Measurements from ENCODE around the gene DIDO1.

DIDO1 gene

DNA sequence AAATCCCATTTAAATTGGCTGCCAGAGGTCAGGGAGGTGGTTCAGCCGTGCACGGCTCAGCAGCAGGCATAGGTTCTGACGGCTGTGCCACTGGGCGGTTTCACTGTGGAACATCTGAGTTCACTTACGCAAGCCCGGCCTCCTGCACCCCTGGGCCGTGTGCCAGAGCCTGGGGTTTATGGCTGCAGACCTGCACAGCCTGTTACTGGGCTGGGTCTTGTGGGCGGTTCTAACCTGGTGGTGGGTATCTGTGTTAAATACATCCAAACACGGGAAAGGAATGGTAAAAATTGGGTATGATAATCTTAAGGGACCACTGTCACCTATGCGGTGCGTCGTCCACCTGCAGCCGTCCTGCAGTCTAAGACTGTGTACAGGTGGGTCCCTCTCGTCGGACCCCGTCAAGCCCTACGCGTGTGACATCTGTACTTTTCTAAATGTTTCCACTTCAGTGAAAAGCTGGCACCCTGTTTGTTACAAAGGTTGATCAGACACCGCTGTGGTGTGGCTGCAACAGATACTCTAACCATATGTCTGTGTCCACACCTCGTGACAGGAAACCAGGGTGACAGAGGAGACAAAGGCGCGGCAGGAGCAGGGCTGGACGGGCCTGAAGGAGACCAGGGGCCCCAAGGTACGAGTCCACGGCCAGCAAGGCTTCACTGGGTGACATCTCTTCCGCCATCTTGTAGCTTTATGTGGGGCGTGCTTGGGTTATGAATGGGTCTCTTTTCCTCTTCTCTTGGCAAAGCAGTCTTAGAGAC, 88.0 kb downstream of the DIDO1 start:
- no peaks in the 10 kb centered on the region for H3K4me1 ChIP-seq (ENCODE audit: control insufficient read depth, low read depth, low read length)
- no peaks in the 10 kb centered on the region for H3K79me1 ChIP-seq (ENCODE audit: low read length)
- no peak for DNase-seq

DNA sequence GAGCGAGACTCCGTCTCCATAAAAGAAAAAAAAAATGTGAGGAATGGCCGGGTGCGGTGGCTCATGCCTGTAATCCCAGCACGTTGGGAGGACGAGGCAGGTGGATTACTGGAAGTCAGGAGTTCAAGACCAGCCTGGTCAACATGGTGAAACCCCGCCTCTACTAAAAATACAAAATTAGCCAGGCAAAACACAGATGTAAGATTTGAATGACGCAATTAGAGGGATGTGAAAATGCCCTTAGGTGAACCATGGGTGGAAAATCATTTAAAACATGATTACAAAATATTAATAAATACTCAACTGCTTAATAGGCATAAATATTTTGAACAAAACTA, 88.5 kb downstream of the DIDO1 start:
- no peak overlapping the region for H2BK5ac ChIP-seq (ENCODE audit: low read length)
- no peak overlapping the region for H3K23ac ChIP-seq (ENCODE audit: low read length)
- no peak overlapping the region for H3K9ac ChIP-seq (ENCODE audit: low read length)
- H2AK5ac ChIP-seq (ENCODE audit: low read length), result no peak overlapping the region
- no peaks in the 10 kb centered on the region for H3K79me1 ChIP-seq (ENCODE audit: low read length)
- H3K18ac ChIP-seq (ENCODE audit: low read length), result no peak overlapping the region
- no peaks in the 10 kb centered on the region for H3K4me1 ChIP-seq (ENCODE audit: control insufficient read depth, low read depth, low read length)
- H2BK120ac ChIP-seq (ENCODE audit: low read depth, low read length), result no peak overlapping the region
- WGBS (ENCODE audit: extremely low coverage, insufficient coverage, low lambda C conversion rate), result no CpG with 5 or more reads among the region's 8 CpGs
- H4K8ac ChIP-seq (ENCODE audit: low read depth, low read length), result no peak overlapping the region
- H3K27me3 ChIP-seq (ENCODE audit: insufficient read depth, low read length, poor library complexity), result no peaks in the 10 kb centered on the region
- H3K79me2 ChIP-seq (ENCODE audit: control insufficient read depth, insufficient read depth, low read length), result no peaks in the 10 kb centered on the region
- H3K36me3 ChIP-seq (ENCODE audit: control insufficient read depth, insufficient read depth, low read length), result no peaks in the 10 kb centered on the region
- H3K27ac ChIP-seq (ENCODE audit: low read depth, low read length), result no peak overlapping the region
- no peak overlapping the region for H3K4ac ChIP-seq (ENCODE audit: low read depth, low read length)
- H3K4me2 ChIP-seq (ENCODE audit: low read length), result no peak overlapping the region
- no peak overlapping the region for H2BK15ac ChIP-seq (replicated peaks; ENCODE audit: low read depth)
- H3K56ac ChIP-seq (ENCODE audit: low read length), result no peak overlapping the region
- H4K5ac ChIP-seq (ENCODE audit: low read length), result no peak overlapping the region
- no peak for DNase-seq
- no peak overlapping the region for H3K4me3 ChIP-seq (ENCODE audit: low read length)

More for the DNA sequence above, 88.0 kb downstream of the DIDO1 start:
- no peak overlapping the region for H2BK15ac ChIP-seq (replicated peaks; ENCODE audit: low read depth)
- H2BK120ac ChIP-seq (ENCODE audit: low read depth, low read length), result no peak overlapping the region
- no CpG with 5 or more reads among the region's 27 CpGs for WGBS (ENCODE audit: extremely low coverage, insufficient coverage, low lambda C conversion rate)
- H2AK5ac ChIP-seq (ENCODE audit: low read length), result no peak overlapping the region
- no peaks in the 10 kb centered on the region for H3K79me2 ChIP-seq (ENCODE audit: control insufficient read depth, insufficient read depth, low read length)
- H3K27me3 ChIP-seq (ENCODE audit: insufficient read depth, low read length, poor library complexity), result no peaks in the 10 kb centered on the region
- no peak overlapping the region for H3K4ac ChIP-seq (ENCODE audit: low read depth, low read length)
- no peak overlapping the region for H3K56ac ChIP-seq (ENCODE audit: low read length)
- H4K8ac ChIP-seq (ENCODE audit: low read depth, low read length), result no peak overlapping the region
- H2BK5ac ChIP-seq (ENCODE audit: low read length), result no peak overlapping the region
- no peak overlapping the region for H3K4me3 ChIP-seq (ENCODE audit: low read length)
- H4K5ac ChIP-seq (ENCODE audit: low read length), result no peak overlapping the region
- no peak overlapping the region for H3K18ac ChIP-seq (ENCODE audit: low read length)
- H3K9ac ChIP-seq (ENCODE audit: low read length), result no peak overlapping the region
- H3K4me2 ChIP-seq (ENCODE audit: low read length), result no peak overlapping the region
- H3K23ac ChIP-seq (ENCODE audit: low read length), result no peak overlapping the region
- no peaks in the 10 kb centered on the region for H3K36me3 ChIP-seq (ENCODE audit: control insufficient read depth, insufficient read depth, low read length)
- H3K27ac ChIP-seq (ENCODE audit: low read depth, low read length), result no peak overlapping the region

DNA sequence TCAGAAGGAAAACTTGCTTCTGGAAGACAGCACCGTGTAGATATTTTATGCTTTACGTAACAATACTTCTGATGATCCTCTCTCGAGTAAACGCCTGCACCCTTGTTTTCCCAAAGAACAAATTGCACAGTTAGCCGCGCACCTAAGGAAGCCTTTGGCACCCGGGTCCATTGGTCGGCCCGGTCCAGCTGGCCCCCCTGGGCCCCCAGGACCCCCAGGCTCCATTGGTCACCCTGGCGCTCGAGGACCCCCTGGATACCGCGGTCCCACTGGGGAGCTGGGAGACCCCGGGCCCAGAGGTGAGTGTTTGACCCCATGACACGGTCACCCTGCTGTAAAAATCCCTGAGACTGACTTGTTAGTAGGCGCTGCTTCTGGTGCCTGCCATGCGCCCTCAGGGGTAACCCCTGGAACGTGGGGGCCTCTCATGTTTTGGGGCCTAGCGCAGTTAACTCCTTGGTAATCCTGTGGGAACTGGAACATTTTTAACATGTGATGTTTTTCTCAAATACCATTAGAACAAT, 89.3 kb downstream of the DIDO1 start:
- DNase-seq, result no peak

DNA sequence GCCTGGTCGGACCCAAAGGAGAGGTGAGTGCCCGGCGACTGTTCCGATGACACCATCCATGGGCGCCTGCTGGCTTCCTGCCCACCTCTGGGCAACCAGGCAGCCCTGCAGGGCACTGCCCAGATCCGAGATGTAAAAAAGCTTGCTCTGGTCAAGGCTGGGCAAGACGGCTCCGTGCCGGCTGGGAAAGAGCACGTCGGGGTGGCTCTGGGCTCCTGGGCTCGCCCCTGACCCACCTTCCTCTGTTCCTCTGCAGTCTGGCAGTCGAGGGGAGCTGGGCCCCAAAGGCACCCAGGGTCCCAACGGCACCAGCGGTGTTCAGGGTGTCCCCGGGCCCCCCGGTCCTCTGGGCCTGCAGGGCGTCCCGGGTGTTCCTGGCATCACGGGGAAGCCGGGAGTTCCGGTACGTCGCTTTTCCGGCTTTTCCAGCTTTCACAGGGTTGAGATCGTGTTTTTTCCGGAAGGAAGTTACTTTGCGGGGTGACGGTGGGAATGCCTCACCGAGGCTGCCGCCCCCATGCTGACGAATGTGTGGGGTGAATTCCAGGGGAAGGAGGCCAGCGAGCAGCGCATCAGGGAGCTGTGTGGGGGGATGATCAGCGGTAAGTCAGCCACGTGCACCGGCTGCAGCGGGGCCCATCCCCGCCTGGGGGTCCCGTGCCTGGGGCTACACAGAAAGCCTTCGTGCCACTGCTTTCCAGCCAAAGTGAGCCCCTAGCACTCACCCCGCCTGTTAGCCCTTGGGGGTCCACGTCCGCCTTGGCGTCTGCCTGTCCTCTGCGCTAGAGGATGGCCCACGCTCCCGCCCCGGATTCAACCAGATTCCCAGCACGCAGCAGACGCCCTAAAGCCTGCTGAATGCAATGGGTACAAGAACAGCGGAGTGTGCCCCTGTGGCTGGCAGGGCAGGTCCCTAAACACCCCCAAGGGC, 90.1 kb downstream of the DIDO1 start:
- Histone ChIP-seq H3K27ac (ENCODE audit: low read depth, low read length) (no peak overlapping the region), H3K56ac (ENCODE audit: low read length) (no peak overlapping the region), H3K18ac (ENCODE audit: low read length) (no peak overlapping the region), H3K4me2 (ENCODE audit: low read length) (no peak overlapping the region), H4K8ac (ENCODE audit: low read depth, low read length) (no peak overlapping the region), H3K9ac (ENCODE audit: low read length) (no peak overlapping the region), H2BK15ac (replicated peaks; ENCODE audit: low read depth) (no peak overlapping the region), H3K4me1 (ENCODE audit: control insufficient read depth, low read depth, low read length) (no peaks in the 10 kb centered on the region), H3K36me3 (ENCODE audit: control insufficient read depth, insufficient read depth, low read length) (no peaks in the 10 kb centered on the region), H3K79me2 (ENCODE audit: control insufficient read depth, insufficient read depth, low read length) (no peaks in the 10 kb centered on the region), H2BK5ac (ENCODE audit: low read length) (no peak overlapping the region), H3K27me3 (ENCODE audit: insufficient read depth, low read length, poor library complexity) (no peaks in the 10 kb centered on the region), H3K23ac (ENCODE audit: low read length) (no peak overlapping the region), H4K5ac (ENCODE audit: low read length) (no peak overlapping the region), H3K4ac (ENCODE audit: low read depth, low read length) (no peak overlapping the region), H3K4me3 (ENCODE audit: low read length) (no peak overlapping the region), H2BK120ac (ENCODE audit: low read depth, low read length) (no peak overlapping the region), H3K79me1 (ENCODE audit: low read length) (no peaks in the 10 kb centered on the region), H2AK5ac (ENCODE audit: low read length) (no peak overlapping the region)
- WGBS (ENCODE audit: extremely low coverage, insufficient coverage, low lambda C conversion rate), result no CpG with 5 or more reads among the region's 52 CpGs
- DNase-seq, result no peak

More for the DNA sequence above, 89.3 kb downstream of the DIDO1 start:
- H2BK5ac ChIP-seq (ENCODE audit: low read length), result no peak overlapping the region
- H3K4me1 ChIP-seq (ENCODE audit: control insufficient read depth, low read depth, low read length), result no peaks in the 10 kb centered on the region
- H2BK120ac ChIP-seq (ENCODE audit: low read depth, low read length), result no peak overlapping the region
- H3K4me3 ChIP-seq (ENCODE audit: low read length), result no peak overlapping the region
- no peaks in the 10 kb centered on the region for H3K27me3 ChIP-seq (ENCODE audit: insufficient read depth, low read length, poor library complexity)
- H3K9ac ChIP-seq (ENCODE audit: low read length), result no peak overlapping the region
- H3K56ac ChIP-seq (ENCODE audit: low read length), result no peak overlapping the region
- H2BK15ac ChIP-seq (replicated peaks; ENCODE audit: low read depth), result no peak overlapping the region
- H2AK5ac ChIP-seq (ENCODE audit: low read length), result no peak overlapping the region
- H3K18ac ChIP-seq (ENCODE audit: low read length), result no peak overlapping the region
- no peak overlapping the region for H4K5ac ChIP-seq (ENCODE audit: low read length)
- no peak overlapping the region for H3K4ac ChIP-seq (ENCODE audit: low read depth, low read length)
- H4K8ac ChIP-seq (ENCODE audit: low read depth, low read length), result no peak overlapping the region
- H3K4me2 ChIP-seq (ENCODE audit: low read length), result no peak overlapping the region
- no CpG with 5 or more reads among the region's 19 CpGs for WGBS (ENCODE audit: extremely low coverage, insufficient coverage, low lambda C conversion rate)
- no peak overlapping the region for H3K27ac ChIP-seq (ENCODE audit: low read depth, low read length)
- no peak overlapping the region for H3K23ac ChIP-seq (ENCODE audit: low read length)
- H3K79me1 ChIP-seq (ENCODE audit: low read length), result no peaks in the 10 kb centered on the region
- H3K36me3 ChIP-seq (ENCODE audit: control insufficient read depth, insufficient read depth, low read length), result no peaks in the 10 kb centered on the region
- H3K79me2 ChIP-seq (ENCODE audit: control insufficient read depth, insufficient read depth, low read length), result no peaks in the 10 kb centered on the region

DNA sequence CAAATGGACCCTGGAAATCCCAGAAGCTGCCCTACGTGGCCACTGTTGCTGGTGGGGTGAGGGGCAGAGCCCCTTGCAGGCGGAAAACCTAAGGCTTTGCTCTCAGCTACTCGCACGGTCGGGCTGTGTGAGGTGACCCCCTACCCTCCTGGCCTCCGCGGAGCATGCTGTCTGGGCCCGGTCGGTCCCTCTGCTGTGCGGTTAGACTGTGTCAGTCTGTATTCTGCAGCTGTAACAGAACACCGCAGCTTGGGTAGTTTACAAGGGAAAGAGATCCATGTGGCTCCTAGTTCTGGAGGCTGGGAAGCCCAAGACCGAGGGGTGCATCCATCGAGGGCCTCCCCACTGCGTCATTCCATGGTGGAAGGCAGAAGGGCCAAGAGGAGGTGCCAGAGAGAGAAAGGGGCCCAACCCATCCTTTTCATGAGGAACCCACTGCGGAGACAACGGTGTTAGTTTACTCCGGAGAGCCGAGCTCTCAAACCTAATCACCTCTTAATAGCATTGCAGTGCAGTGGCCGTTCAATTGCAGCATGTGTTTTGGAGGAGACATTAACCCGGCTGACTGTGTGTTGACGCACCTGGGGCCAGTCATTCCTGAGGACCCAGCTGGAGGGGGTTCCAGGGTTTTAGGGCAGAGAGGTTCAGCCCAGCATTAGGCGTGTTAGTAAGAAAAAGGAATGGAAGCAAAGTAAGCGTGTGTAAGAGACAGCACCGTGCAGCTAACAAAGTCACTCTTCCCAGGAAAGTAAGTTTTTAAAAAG, 91.2 kb downstream of the DIDO1 start:
- Histone ChIP-seq H3K9ac (ENCODE audit: low read length) (no peak overlapping the region), H3K4me1 (ENCODE audit: control insufficient read depth, low read depth, low read length) (no peaks in the 10 kb centered on the region), H3K4me2 (ENCODE audit: low read length) (no peak overlapping the region), H2BK15ac (replicated peaks; ENCODE audit: low read depth) (no peak overlapping the region), H3K4me3 (ENCODE audit: low read length) (no peak overlapping the region), H4K8ac (ENCODE audit: low read depth, low read length) (no peak overlapping the region), H2BK5ac (ENCODE audit: low read length) (no peak overlapping the region), H3K27me3 (ENCODE audit: insufficient read depth, low read length, poor library complexity) (no peaks in the 10 kb centered on the region), H3K56ac (ENCODE audit: low read length) (no peak overlapping the region), H4K5ac (ENCODE audit: low read length) (no peak overlapping the region), H3K18ac (ENCODE audit: low read length) (no peak overlapping the region), H3K23ac (ENCODE audit: low read length) (no peak overlapping the region), H3K36me3 (ENCODE audit: control insufficient read depth, insufficient read depth, low read length) (no peaks in the 10 kb centered on the region), H2BK120ac (ENCODE audit: low read depth, low read length) (no peak overlapping the region), H3K4ac (ENCODE audit: low read depth, low read length) (no peak overlapping the region), H3K79me2 (ENCODE audit: control insufficient read depth, insufficient read depth, low read length) (no peaks in the 10 kb centered on the region), H3K79me1 (ENCODE audit: low read length) (no peaks in the 10 kb centered on the region), H3K27ac (ENCODE audit: low read depth, low read length) (no peak overlapping the region), H2AK5ac (ENCODE audit: low read length) (no peak overlapping the region)
- WGBS (ENCODE audit: extremely low coverage, insufficient coverage, low lambda C conversion rate), result no CpG with 5 or more reads among the region's 24 CpGs
- DNase-seq, result no peak
